NCI-H187 (cell line): ENCODE measurements around the gene ADARB2.

Experiments used
- DNase-seq, 2 experiments: peaks; one replicate each; lab custom pipeline; 2025; lab: John Stamatoyannopoulos, UW

ADARB2 gene

GRCh38 chr10:1287487-1287886 is 449.8 kb downstream of the ADARB2 start:
- no peak for DNase-seq

DNA sequence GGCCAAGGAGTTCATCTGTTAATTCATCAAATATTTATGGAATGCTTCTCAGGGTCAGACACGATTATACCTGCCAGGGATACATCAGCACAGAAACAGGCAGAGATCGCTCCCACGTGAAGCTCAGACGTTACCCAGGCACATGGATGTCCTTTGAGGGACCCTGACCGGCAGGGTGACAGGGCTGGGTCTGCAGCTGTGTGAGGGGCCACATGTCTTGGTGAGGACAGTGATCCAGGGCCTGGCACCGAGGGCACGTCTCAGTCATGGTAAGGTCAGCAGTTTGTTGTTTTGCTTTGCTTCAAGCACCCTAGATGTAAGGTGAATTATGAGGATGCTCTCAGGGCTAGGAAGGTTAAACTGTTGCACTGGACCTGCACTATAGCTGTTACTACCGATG is 453.2 kb downstream of the ADARB2 start:
- no peak for DNase-seq

DNA sequence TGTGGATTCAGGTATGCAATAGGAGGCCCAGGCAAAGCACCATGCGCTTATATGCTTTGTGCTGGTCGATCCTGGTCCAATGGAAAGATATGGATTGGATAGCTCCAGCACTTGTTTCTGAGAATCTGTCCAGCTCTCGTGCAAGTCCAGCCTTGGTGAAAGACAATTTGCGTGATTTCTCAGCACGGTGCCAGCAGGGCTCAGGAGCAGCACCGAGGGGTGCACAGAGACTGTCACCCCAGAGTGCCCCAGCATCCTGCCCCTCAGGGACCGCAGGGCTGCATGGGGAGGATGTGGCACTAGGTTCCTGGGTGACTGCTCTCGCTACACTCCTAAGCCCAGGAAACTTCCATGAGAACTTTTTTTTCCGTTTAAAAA is 455.9 kb downstream of the ADARB2 start:
- no peak for DNase-seq

DNA sequence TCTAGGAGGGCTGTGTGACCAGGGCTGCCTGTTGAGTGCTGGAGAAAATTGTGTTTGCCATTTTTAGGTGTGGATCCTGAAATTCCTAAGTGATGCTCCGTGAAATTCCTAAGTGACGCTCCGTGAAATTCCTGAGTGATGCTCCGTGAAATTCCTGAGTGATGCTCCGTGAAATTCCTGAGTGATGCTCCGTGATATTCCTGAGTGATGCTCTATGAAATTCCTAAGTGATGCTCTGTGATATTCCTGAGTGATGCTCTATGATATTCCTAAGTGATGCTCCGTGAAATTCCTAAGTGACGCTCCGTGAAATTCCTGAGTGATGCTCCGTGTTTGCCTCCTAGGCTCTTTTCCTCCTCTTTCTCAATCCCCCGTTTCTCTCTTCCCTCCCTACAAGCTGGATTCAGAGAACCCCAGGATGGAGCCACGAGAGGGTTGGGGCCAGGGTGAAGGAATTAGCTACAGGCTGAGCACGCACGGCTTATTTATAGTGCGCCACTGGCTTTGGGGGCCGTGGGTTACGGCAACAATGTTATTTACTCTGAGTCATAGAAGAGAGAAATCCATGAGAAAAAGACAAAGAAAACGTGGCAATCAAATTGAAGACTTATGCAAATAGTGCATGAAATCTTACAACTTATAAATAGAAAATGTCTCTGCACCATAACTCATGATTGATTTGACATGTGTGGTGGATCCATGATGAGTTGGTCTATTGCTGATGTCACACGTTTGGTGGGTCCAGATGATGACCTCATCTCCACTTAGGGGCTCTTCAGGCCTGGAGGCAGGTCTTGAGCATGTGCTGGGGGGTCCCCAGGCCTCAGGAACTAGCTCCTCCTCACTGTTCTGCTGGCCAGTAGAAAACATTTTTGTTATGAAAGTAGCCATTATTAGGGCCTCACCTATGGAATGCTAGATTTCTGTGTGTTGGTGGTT is 456.6 kb downstream of the ADARB2 start:
- DNase-seq, result no peak

DNA sequence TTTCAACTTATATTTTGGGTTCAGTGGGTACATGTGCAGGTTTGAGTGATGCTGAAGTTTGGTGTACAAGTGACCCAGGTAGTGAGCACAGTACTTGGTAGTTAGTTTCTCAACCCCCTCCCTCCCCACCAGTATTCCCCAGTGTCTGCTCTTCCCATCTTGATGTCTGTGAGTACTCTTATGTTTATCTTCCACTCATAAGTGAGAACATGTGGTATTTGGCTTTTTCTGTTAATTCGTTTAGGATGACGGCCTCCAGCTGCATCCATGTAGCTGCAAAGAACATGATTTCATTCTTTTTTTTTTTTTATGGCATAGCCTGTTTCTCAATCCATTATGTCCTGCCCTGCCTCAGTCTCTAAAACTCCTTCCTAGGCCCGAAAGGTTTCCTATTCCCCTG is 459.0 kb downstream of the ADARB2 start:
- DNase-seq, result no peak

DNA sequence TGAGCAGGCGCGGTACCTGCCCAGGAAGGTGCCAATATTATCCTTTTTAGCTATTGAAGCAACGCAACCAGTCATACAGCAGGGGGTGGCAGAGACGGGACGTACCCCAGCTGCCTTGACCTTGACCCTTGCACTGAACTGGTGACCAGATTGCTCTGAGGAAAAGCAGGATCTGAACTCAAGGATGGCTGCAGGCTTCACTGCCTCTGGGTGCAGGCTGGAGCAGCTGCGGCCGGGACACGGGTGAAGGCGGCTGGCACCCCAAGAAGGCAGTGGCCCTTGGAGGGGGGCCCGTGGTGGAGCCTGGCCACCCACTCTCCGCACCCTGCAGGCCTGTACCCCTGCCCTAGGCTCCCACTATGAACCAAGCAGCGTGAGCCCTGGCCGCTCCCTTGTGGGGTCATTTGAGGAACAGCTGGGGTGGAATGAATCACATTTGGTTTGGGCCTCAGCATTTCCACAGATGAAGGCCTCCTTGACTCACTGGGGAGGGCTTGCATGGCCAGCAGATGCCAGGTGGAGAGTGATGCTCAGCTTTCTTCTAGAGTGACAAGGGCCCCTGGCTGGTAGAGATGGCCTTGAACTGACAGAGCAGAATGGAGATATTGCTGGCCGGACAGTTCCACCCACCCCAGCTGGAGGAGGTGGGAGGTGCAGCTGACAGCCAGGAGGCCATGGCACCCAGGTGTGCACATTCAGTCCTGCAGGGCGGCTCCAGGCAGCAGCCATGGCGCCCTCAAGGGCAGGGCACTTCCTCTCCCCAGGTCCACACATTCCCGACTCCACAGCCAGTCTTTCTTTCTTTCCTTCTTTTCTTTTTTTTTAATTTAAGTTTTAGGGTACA is 462.4 kb downstream of the ADARB2 start:
- no peak for DNase-seq

GRCh38 chr10:1274111-1274661 is 463.1 kb downstream of the ADARB2 start:
- DNase-seq, result no peak

DNA sequence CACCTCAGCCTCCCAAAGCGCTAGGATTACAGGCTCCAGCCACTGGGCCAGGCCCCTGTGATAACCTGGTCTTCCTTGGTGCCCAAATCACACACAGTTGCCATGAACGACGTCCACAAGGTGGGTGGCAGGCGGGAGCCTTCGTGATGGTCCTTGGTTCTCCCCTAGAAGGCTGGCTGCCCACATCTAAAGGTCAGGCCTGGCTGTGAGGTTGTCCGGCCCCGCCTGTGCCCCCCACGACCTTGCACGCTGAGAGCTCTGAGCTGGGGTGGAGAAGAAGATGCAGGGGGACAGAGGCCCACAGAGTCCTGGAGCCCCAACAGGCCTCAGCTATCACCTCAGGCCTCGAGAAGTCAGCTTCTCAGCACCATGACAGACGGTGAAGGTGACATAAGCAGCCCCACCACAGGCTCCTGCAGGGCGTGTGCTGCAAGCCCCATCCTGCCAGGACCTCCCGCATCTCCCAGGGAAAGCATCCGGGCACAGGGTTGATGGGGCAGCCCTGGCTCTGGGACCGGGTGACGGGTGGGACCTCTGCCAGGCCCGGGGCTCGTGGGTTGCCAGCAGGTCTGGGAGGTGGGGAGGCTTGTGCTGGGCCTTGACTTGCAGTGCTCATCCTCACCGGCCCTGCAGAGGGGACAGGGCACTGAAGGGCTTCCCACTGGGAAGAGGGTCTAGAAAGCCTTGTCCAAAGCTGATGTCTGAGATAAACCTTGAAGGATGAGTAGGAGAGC is 463.8 kb downstream of the ADARB2 start:
- no peak for DNase-seq

- no peak for DNase-seq
Measured at GRCh38 chr10:1272777-1273161, 464.6 kb downstream of the ADARB2 start.

GRCh38 chr10:1272079-1272776 is 465.1 kb downstream of the ADARB2 start:
- DNase-seq, result no peak

DNA sequence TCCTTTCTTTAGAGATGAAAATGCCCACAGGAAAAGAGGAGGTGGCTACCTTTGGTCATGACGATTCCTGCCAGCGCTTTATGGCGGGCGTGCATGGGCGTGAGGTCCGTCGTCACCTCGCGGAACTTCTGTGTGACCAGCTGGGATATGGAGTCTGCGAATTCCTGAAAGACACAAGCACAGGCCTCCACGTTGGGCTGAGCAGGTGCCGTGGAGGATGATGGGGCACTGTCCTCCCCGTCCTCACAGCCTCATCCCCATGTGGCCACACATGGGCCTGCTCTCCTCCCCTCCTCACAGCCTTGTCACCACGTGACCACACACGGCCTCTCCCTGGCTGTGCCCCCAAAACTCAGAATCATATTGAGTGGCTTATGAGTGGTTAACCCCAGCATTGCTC is 466.4 kb downstream of the ADARB2 start:
- DNase-seq, result no peak

- no peak for DNase-seq
Measured at GRCh38 chr10:1270490-1270889, 466.8 kb downstream of the ADARB2 start.

GRCh38 chr10:1268831-1269230 is 468.5 kb downstream of the ADARB2 start:
- DNase-seq, result no peak

DNA sequence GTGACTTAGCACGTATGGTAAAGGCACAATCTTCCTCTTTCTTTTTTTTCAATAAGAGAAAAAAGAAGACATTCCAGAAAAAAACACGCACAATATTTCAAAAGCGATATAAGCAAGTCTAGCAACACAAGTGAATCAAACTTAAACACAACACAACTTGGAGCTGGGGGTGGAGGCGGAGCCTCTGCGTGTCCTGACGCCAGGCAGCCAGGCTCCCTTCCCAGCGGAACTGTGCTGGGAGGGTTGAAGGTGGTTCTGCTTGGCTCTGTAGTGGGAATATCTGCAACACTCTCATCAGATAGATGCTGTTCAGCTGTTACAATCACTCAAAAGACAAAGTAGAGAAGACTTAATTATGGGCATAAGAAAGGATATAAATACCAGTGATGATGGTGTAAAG is 469.8 kb downstream of the ADARB2 start:
- DNase-seq, result no peak

DNA sequence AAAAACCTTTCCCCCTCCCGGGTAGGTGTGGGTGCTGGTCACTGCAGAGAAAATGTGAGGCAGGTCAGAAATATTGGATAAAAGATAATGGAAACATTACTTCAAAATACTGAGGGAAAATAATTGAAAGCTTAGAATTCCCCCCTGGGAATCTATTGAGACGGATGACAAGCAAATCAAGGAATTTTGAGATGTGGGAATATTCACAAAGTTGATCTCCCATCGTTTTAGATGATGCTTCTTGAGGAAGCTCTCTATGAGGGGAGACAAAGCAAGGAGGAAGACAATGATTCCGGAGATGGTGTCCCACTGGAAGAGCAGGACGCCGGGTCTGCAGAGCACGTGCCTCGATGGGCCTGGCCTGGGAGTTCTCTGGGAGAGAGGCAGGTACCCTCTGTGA is 470.2 kb downstream of the ADARB2 start:
- DNase-seq, result no peak

DNA sequence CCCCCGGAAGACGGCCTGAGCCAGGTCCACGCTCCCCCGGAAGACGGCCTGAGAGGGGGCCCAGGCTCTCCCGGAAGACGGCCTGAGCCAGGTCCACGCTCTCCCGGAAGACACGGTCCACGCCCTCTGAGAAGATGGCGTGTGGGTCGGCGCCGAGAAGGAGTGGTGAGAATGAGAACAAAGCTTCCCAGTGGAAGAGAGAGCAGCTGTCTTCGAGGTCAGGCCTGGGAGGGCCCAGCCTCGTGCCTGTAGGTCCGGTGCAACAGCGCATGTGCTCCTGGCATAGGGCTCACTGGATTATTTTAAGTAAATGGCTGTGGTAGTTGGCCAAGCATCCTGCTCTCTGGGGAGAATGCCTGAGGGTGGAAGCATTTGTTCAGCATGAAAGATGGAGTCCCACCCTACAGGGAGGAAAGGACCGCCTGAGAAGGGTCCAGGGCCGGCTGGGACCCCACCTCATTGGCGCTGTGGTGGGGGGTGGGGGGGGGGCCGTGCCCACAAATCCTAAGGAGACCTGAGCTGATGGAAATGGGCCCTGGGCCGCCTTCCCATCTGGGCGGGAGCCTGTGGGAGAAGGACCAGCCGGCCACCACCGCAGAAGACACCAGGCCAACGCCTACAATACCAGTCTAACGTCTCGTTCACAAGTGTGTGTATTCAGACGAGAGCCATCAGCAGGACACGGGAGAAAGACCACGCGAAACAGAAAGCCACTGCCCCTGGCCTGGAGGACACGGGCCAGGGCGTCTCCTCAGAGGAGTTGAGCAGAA is 471.1 kb downstream of the ADARB2 start:
- no peak for DNase-seq

DNA sequence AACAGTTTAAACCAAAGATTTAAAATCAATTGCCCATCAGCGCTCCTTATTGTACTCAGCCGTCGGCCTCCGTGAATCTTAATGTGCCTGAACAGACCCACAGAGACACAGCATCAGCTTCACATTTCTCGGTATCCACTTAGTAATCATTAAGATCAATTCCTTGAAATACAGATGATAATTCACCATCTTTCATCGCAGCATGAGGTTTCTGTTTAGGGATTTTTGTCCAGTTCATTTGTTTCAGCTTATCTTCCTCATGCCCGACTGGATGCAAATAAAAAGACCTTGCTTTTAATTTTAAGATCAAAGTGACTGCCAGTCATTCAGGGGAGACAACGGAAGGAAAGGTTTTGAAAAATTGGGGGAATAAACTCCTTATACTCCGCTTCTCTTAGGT is 473.3 kb downstream of the ADARB2 start:
- no peak for DNase-seq

DNA sequence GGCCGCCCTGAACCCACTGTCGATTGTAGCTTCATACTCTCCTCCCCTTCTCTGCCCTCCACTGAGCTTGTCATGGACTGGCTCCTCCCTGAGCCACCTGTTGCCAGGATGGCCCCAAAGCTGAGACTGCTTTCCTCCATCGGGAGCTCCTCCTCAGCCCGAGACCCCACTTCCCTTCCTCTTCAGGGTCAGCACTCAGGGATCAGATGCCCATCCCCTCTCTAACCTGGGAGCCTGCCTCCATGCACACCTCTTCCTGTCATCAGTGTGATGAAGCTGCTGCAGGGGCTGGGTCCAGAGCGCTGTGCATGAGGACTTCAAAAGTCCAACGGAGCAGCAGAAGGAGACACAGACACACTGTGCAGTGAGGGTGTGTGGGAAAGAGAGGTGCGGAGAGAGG is 480.1 kb downstream of the ADARB2 start:
- DNase-seq, result no peak

- no peak for DNase-seq
Measured at GRCh38 chr10:1256432-1256725, 480.9 kb downstream of the ADARB2 start.

GRCh38 chr10:1255600-1256431 is 481.5 kb downstream of the ADARB2 start:
- DNase-seq, result no peak
